Bronchial epithelial cell (primary cell): ENCODE data around the gene AGTPBP1. TPM values are rescaled to one million over a fixed set of nuclear protein-coding genes. Genes with fewer than 3 reads are reported as not detected.

Source experiments
- DNase-seq: peaks from one replicate; pipeline ENCODE4 v3.0.0-alpha.2; 2010; ENCODE audit warnings: low read depth
- FAIRE-seq: peaks from 2 replicates; lab custom pipeline; 2011; peaks lifted over from hg19 to GRCh38; lab: Jason Lieb, UNC
- H3K27me3 ChIP-seq: 2 replicates; pipeline ENCODE4 v1.5.1; 2011; ENCODE audit warnings: low read length; ENCODE audit not compliant: control insufficient read depth, insufficient read depth
- H3K36me3 ChIP-seq: 2 replicates; pipeline ENCODE4 v1.5.1; 2011; ENCODE audit warnings: low read length; ENCODE audit not compliant: control insufficient read depth, insufficient read depth
- H3K4me3 ChIP-seq: 2 replicates; pipeline ENCODE4 v1.5.1; 2011; ENCODE audit warnings: mild to moderate bottlenecking, low read depth, low read length, control low read depth
- CTCF ChIP-seq: IDR thresholded peaks from 2 replicates; pipeline ENCODE4 v1.5.1; 2011; ENCODE audit warnings: mild to moderate bottlenecking, moderate library complexity, low read length, control low read depth, inconsistent platforms; ENCODE audit not compliant: insufficient read depth, severe bottlenecking
- total RNA-seq: library from RNA; depleted of rRNA; stranded (reverse); fragments of >200 nt; gene quantifications from 2 replicates; pipeline ENCODE4 v1.2.1, GENCODE V29; 2014

The AGTPBP1 gene
- total RNA-seq, 1 donor from 2014 or later, result 24.2 TPM

- TF ChIP-seq CTCF, result no peak
These were observed 102.0 kb downstream of the AGTPBP1 start for GRCh38 chr9:85639675-85640186.

GRCh38 chr9:85631809-85632208, 109.9 kb downstream of the AGTPBP1 start:
- H3K4me3 ChIP-seq, result no peak overlapping the region
- H3K27me3 ChIP-seq, result no peaks in the 10 kb centered on the region
- H3K36me3 ChIP-seq, result no peaks in the 10 kb centered on the region
- no peak for TF ChIP-seq CTCF
- no peak for DNase-seq
- no peak for FAIRE-seq

More at GRCh38 chr9:85639675-85640186, 102.0 kb downstream of the AGTPBP1 start:
- DNase-seq, result no peak
- Histone ChIP-seq H3K4me3 (no peak overlapping the region), H3K27me3 (no peaks in the 10 kb centered on the region), H3K36me3 (no peaks in the 10 kb centered on the region)
- no peak for FAIRE-seq

GRCh38 chr9:85630676-85631075, 111.1 kb downstream of the AGTPBP1 start:
- DNase-seq (peak; percentile 67), FAIRE-seq (no peak)
- Histone ChIP-seq H3K27me3 (no peaks in the 10 kb centered on the region), H3K4me3 (no peak overlapping the region), H3K36me3 (no peaks in the 10 kb centered on the region)
- no peak for TF ChIP-seq CTCF

- Histone ChIP-seq H3K36me3 (no peaks in the 10 kb centered on the region), H3K27me3 (no peaks in the 10 kb centered on the region), H3K4me3 (no peak overlapping the region)
- FAIRE-seq (no peak), DNase-seq (no peak)
- no peak for TF ChIP-seq CTCF
These were observed 124.5 kb downstream of the AGTPBP1 start for GRCh38 chr9:85617141-85617670.

- FAIRE-seq, result no peak
- DNase-seq, result no peak
- no peaks in the 10 kb centered on the region for H3K27me3 ChIP-seq
- H3K36me3 ChIP-seq, result no peaks in the 10 kb centered on the region
- no peak overlapping the region for H3K4me3 ChIP-seq
- TF ChIP-seq CTCF, result no peak
These were observed 126.0 kb downstream of the AGTPBP1 start for GRCh38 chr9:85615792-85616191.
